GM23338 (cell line): ENCODE measurements around the gene TIAM1. TPM values are rescaled to one million over a fixed set of nuclear protein-coding genes. Genes with fewer than 3 reads are reported as not detected.

ENCODE experiments used
- ATAC-seq: fragments of 200-7000 bp; cut with Tn5 transposase; 3 replicates; pipeline ENCODE4 v1.9.1; 2020
- DNase-seq: peaks from one replicate; pipeline ENCODE4 v3.0.0-alpha.2; 2015; ENCODE audit warnings: low spot score
- H2AFZ ChIP-seq: fragments of 200-600 bp; sonication (generic); 2 replicates; pipeline ENCODE4 v1.8.0; 2016; ENCODE audit warnings: antibody characterized with exemption, mild to moderate bottlenecking, moderate library complexity
- H3F3A ChIP-seq: fragments of 200-600 bp; sonication (generic); replicated peaks from 2 replicates; pipeline ENCODE4 v1.8.0; 2017; ENCODE audit warnings: antibody characterized with exemption, mixed run types, low read depth
- H3K27ac ChIP-seq: fragments of 200-600 bp; sonication (generic); 2 replicates; pipeline ENCODE4 v1.6.1; 2016; ENCODE audit warnings: low read depth
- H3K27me3 ChIP-seq: fragments of 200-600 bp; sonication (generic); 2 replicates; pipeline ENCODE4 v1.8.0; 2016; ENCODE audit warnings: mild to moderate bottlenecking, mixed run types, moderate library complexity; ENCODE audit not compliant: insufficient read depth
- H3K36me3 ChIP-seq: fragments of 200-600 bp; sonication (generic); 2 replicates; pipeline ENCODE4 v1.8.0; 2016; ENCODE audit warnings: mild to moderate bottlenecking; ENCODE audit not compliant: insufficient read depth
- H3K4me1 ChIP-seq: fragments of 200-600 bp; sonication (generic); 2 replicates; pipeline ENCODE4 v1.8.0; 2016; ENCODE audit warnings: mild to moderate bottlenecking, moderate library complexity; ENCODE audit not compliant: insufficient read depth
- H3K4me2 ChIP-seq: fragments of 200-600 bp; sonication (generic); 2 replicates; pipeline ENCODE4 v1.7.1; 2017; ENCODE audit warnings: mixed run types
- H3K4me3 ChIP-seq: fragments of 200-600 bp; sonication (generic); 2 replicates; pipeline ENCODE4 v1.6.1; 2016; ENCODE audit warnings: mixed run types
- H3K79me2 ChIP-seq: fragments of 200-600 bp; sonication (generic); replicated peaks from 2 replicates; pipeline ENCODE4 v1.8.0; 2017; ENCODE audit warnings: mild to moderate bottlenecking; ENCODE audit not compliant: insufficient read depth
- H3K9me2 ChIP-seq: fragments of 200-600 bp; sonication (generic); 2 replicates; pipeline ENCODE4 v1.8.0; 2017; ENCODE audit not compliant: insufficient read depth
- H4K20me1 ChIP-seq: fragments of 200-600 bp; sonication (generic); replicated peaks from 2 replicates; pipeline ENCODE4 v1.8.0; 2017; ENCODE audit warnings: mild to moderate bottlenecking; ENCODE audit not compliant: insufficient read depth
- H3K27ac Mint-ChIP-seq: 2 replicates; pipeline ENCODE4 v1.8.0; 2020; ENCODE audit warnings: inconsistent platforms, mild to moderate bottlenecking, moderate library complexity, mixed read lengths
- H3K27me3 Mint-ChIP-seq: 3 replicates; pipeline ENCODE4 v1.8.0; 2022; ENCODE audit warnings: low read depth, mild to moderate bottlenecking, moderate library complexity, mixed read lengths, inconsistent platforms; ENCODE audit not compliant: insufficient read depth, poor library complexity
- H3K36me3 Mint-ChIP-seq: 3 replicates; pipeline ENCODE4 v1.8.0; 2021; ENCODE audit warnings: low read depth, mild to moderate bottlenecking, inconsistent platforms, moderate library complexity, mixed read lengths
- H3K4me1 Mint-ChIP-seq: 3 replicates; pipeline ENCODE4 v1.8.0; 2020; ENCODE audit warnings: mild to moderate bottlenecking, inconsistent platforms, mixed read lengths
- H3K4me3 Mint-ChIP-seq: 3 replicates; pipeline ENCODE4 v1.8.0; 2021; ENCODE audit warnings: moderate library complexity, mild to moderate bottlenecking, inconsistent platforms, mixed read lengths
- H3K9me3 Mint-ChIP-seq: 3 replicates; pipeline ENCODE4 v1.8.0; 2020; ENCODE audit warnings: moderate library complexity, mild to moderate bottlenecking, inconsistent platforms, mixed read lengths
- EZH2 ChIP-seq: fragments of 200-600 bp; sonication (generic); IDR thresholded peaks from one replicate; pipeline ENCODE4 v1.8.0; 2017; ENCODE audit warnings: antibody characterized with exemption, mild to moderate bottlenecking, low read depth; ENCODE audit not compliant: unreplicated experiment
- EZH2phosphoT487 ChIP-seq: fragments of 200-600 bp; sonication (generic); IDR thresholded peaks from one replicate; pipeline ENCODE4 v1.8.1; 2018; ENCODE audit warnings: antibody characterized with exemption; ENCODE audit not compliant: unreplicated experiment
- JUNB ChIP-seq: IDR thresholded peaks from one replicate; pipeline ENCODE4 v1.6.1; 2016; ENCODE audit warnings: antibody characterized with exemption; ENCODE audit not compliant: unreplicated experiment
- POLR2AphosphoS5 ChIP-seq: IDR thresholded peaks from 2 replicates; pipeline ENCODE4 v1.6.1; 2016; ENCODE audit warnings: antibody characterized with exemption, low read depth
- STAT1 ChIP-seq: IDR thresholded peaks from one replicate; pipeline ENCODE4 v1.6.1; 2016; ENCODE audit warnings: antibody characterized with exemption; ENCODE audit not compliant: unreplicated experiment
- ZNF114 ChIP-seq: fragments of 250-450 bp; sonication (Bioruptor Pico); IDR thresholded peaks from 2 replicates; pipeline ENCODE4 v1.5.0; 2020; ENCODE audit warnings: mild to moderate bottlenecking, moderate library complexity
- polyA plus RNA-seq: library from polyadenylated mRNA; unstranded; fragments of >200 nt; fragmentation: Nextera tagmentation; extraction: Ambion mirVana; gene quantifications from 2 replicates; pipeline ENCODE4 v1.2.1, GENCODE V29; 2016
- total RNA-seq: library from RNA; depleted of rRNA; stranded (reverse); fragments of >200 nt; shearing (Covaris generic); gene quantifications from 2 replicates; pipeline ENCODE4 v1.2.3, GENCODE V29; 2014
- TF ChIP-seq, protein P1 (sequence below): fragments of 250-450 bp; sonication (Bioruptor Pico); IDR thresholded peaks from 2 replicates; pipeline ENCODE4 v1.5.0; 2020; ENCODE audit warnings: mild to moderate bottlenecking, moderate library complexity
- TF ChIP-seq, protein P2 (sequence below), 2 experiments: fragments of 200-600 bp in 1 of 2; sonication (generic) in 1 of 2; conservative IDR thresholded peaks; 2 replicates each; pipeline versions ENCODE4 v1.5.1 to v1.6.1; 2016 to 2017; ENCODE audit warnings: antibody characterized with exemption in 2 of 2, low read depth in 2 of 2, mild to moderate bottlenecking in 2 of 2, moderate library complexity in 1 of 2
- TF ChIP-seq, protein P3 (sequence below): IDR thresholded peaks from 2 replicates; pipeline ENCODE4 v1.6.1; 2016; ENCODE audit warnings: antibody characterized with exemption

The TIAM1 gene
- total and polyA plus RNA-seq, 2 experiments from 2014 or later, result 18.5 to 20.0 TPM

DNA sequence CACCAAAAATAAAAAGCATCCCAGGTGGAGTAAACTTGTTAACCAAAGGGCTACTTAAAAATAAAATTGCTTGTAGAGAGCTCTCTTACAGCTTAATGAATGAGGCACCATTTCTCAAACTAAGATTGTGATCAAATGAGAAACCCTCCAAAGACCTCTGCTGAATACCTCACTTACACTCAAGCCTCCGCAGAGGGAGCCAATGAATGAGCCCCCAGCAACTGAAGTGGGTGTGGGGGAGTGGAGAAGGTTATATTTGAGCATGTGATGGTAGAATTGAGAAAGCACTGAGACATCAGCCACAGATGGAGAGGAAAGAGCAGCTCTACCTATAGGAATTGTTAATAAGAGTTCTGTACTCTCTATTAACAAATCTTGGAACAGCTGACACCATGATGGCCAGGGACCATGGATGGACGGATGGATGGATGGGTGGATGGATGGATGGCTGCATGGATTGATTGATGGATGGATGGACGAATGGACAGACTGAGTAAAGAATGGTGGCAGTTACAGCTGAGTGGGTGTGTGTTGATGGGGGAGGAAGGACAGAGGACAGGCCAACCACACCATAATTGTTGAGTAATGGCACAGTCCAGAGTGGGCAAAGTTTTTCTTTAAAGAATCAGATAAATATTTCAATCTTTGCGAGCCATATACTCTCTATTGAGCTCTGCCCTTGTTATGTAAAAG is 20.3 kb upstream of the TIAM1 start (continued):
- TF ChIP-seq, protein P1, sequence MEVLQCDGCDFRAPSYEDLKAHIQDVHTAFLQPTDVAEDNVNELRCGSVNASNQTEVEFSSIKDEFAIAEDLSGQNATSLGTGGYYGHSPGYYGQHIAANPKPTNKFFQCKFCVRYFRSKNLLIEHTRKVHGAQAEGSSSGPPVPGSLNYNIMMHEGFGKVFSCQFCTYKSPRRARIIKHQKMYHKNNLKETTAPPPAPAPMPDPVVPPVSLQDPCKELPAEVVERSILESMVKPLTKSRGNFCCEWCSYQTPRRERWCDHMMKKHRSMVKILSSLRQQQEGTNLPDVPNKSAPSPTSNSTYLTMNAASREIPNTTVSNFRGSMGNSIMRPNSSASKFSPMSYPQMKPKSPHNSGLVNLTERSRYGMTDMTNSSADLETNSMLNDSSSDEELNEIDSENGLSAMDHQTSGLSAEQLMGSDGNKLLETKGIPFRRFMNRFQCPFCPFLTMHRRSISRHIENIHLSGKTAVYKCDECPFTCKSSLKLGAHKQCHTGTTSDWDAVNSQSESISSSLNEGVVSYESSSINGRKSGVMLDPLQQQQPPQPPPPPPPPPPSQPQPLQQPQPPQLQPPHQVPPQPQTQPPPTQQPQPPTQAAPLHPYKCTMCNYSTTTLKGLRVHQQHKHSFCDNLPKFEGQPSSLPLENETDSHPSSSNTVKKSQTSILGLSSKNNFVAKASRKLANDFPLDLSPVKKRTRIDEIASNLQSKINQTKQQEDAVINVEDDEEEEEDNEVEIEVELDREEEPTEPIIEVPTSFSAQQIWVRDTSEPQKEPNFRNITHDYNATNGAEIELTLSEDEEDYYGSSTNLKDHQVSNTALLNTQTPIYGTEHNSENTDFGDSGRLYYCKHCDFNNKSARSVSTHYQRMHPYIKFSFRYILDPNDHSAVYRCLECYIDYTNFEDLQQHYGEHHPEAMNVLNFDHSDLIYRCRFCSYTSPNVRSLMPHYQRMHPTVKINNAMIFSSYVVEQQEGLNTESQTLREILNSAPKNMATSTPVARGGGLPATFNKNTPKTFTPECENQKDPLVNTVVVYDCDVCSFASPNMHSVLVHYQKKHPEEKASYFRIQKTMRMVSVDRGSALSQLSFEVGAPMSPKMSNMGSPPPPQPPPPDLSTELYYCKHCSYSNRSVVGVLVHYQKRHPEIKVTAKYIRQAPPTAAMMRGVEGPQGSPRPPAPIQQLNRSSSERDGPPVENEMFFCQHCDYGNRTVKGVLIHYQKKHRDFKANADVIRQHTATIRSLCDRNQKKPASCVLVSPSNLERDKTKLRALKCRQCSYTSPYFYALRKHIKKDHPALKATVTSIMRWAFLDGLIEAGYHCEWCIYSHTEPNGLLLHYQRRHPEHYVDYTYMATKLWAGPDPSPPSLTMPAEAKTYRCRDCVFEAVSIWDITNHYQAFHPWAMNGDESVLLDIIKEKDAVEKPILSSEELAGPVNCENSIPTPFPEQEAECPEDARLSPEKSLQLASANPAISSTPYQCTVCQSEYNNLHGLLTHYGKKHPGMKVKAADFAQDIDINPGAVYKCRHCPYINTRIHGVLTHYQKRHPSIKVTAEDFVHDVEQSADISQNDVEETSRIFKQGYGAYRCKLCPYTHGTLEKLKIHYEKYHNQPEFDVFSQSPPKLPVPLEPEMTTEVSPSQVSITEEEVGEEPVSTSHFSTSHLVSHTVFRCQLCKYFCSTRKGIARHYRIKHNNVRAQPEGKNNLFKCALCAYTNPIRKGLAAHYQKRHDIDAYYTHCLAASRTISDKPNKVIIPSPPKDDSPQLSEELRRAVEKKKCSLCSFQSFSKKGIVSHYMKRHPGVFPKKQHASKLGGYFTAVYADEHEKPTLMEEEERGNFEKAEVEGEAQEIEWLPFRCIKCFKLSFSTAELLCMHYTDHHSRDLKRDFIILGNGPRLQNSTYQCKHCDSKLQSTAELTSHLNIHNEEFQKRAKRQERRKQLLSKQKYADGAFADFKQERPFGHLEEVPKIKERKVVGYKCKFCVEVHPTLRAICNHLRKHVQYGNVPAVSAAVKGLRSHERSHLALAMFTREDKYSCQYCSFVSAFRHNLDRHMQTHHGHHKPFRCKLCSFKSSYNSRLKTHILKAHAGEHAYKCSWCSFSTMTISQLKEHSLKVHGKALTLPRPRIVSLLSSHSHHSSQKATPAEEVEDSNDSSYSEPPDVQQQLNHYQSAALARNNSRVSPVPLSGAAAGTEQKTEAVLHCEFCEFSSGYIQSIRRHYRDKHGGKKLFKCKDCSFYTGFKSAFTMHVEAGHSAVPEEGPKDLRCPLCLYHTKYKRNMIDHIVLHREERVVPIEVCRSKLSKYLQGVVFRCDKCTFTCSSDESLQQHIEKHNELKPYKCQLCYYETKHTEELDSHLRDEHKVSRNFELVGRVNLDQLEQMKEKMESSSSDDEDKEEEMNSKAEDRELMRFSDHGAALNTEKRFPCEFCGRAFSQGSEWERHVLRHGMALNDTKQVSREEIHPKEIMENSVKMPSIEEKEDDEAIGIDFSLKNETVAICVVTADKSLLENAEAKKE (CRISPR knock-in tag), result no peak
- TF ChIP-seq, protein P2, sequence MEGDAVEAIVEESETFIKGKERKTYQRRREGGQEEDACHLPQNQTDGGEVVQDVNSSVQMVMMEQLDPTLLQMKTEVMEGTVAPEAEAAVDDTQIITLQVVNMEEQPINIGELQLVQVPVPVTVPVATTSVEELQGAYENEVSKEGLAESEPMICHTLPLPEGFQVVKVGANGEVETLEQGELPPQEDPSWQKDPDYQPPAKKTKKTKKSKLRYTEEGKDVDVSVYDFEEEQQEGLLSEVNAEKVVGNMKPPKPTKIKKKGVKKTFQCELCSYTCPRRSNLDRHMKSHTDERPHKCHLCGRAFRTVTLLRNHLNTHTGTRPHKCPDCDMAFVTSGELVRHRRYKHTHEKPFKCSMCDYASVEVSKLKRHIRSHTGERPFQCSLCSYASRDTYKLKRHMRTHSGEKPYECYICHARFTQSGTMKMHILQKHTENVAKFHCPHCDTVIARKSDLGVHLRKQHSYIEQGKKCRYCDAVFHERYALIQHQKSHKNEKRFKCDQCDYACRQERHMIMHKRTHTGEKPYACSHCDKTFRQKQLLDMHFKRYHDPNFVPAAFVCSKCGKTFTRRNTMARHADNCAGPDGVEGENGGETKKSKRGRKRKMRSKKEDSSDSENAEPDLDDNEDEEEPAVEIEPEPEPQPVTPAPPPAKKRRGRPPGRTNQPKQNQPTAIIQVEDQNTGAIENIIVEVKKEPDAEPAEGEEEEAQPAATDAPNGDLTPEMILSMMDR (conservative IDR thresholded peaks at IDR 0.05; ENCODE audit: low read depth in 2 of 2), result no peak
- TF ChIP-seq EZH2phosphoT487 (no peak), ZNF114 (CRISPR knock-in tag) (no peak), POLR2AphosphoS5 (no peak), JUNB (no peak), EZH2 (no peak)

DNA sequence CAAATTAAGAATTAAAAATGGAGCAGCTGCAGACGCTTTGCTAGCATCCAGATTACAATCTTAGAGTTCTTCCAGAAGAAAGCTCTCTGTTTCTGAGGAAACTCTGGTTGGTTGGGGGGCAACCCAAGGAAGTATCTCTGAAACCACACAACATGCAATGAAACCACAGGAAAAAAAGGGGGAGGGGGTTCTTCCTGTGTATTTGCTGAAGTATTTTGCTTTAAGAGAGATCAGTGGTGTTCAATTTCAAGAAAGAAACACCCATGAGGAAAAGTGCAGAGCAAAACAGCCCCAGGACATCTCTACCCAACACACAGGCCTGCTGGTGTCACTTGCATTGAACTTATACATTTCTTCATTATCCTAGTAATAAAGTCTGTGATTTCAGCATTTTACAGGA is 19.7 kb upstream of the TIAM1 start:
- no peaks in the 10 kb centered on the region for H3K79me2 ChIP-seq
- Mint-ChIP-seq H3K9me3 (no peaks in the 10 kb centered on the region; the same call in 2 of the 3 replicates), H3K36me3 (no peaks in the 10 kb centered on the region), H3K27ac (0 out of 2 replicates have a peak overlapping the region, but pooled peaks have one; percentile 4), H3K27me3 (no peaks in the 10 kb centered on the region), H3K4me3 (no peak overlapping the region), H3K4me1 (peaks cover 22% of the 10 kb centered on the region; the same call in 2 of the 3 replicates)
- no peak for TF ChIP-seq STAT1
- TF ChIP-seq EZH2, result no peak
- no peak for TF ChIP-seq JUNB
- TF ChIP-seq, protein P2 (conservative IDR thresholded peaks at IDR 0.05; ENCODE audit: low read depth in 2 of 2), result no peak
- TF ChIP-seq, protein P3, sequence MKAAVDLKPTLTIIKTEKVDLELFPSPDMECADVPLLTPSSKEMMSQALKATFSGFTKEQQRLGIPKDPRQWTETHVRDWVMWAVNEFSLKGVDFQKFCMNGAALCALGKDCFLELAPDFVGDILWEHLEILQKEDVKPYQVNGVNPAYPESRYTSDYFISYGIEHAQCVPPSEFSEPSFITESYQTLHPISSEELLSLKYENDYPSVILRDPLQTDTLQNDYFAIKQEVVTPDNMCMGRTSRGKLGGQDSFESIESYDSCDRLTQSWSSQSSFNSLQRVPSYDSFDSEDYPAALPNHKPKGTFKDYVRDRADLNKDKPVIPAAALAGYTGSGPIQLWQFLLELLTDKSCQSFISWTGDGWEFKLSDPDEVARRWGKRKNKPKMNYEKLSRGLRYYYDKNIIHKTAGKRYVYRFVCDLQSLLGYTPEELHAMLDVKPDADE, result no peak
- TF ChIP-seq POLR2AphosphoS5, result no peak
- H3K4me1 ChIP-seq, result peaks cover 20% of the 10 kb centered on the region; the same call in 1 of the 2 replicates
- H3K27me3 ChIP-seq, result no peaks in the 10 kb centered on the region
- H4K20me1 ChIP-seq, result no peaks in the 10 kb centered on the region; the same call in 1 of the 2 replicates
- H3K4me2 ChIP-seq, result no peak overlapping the region
- DNase-seq, result no peak
- H3F3A ChIP-seq, result no peaks in the 10 kb centered on the region
- no peak overlapping the region for H3K4me3 ChIP-seq
- no peaks in the 10 kb centered on the region for H3K9me2 ChIP-seq
- H3K36me3 ChIP-seq, result no peaks in the 10 kb centered on the region
- no peak for ATAC-seq
- no peak overlapping the region for H2AFZ ChIP-seq
- no peak overlapping the region for H3K27ac ChIP-seq
